ENCODE results near the gene SHC2.

- TF ChIP-seq, protein P1, sequence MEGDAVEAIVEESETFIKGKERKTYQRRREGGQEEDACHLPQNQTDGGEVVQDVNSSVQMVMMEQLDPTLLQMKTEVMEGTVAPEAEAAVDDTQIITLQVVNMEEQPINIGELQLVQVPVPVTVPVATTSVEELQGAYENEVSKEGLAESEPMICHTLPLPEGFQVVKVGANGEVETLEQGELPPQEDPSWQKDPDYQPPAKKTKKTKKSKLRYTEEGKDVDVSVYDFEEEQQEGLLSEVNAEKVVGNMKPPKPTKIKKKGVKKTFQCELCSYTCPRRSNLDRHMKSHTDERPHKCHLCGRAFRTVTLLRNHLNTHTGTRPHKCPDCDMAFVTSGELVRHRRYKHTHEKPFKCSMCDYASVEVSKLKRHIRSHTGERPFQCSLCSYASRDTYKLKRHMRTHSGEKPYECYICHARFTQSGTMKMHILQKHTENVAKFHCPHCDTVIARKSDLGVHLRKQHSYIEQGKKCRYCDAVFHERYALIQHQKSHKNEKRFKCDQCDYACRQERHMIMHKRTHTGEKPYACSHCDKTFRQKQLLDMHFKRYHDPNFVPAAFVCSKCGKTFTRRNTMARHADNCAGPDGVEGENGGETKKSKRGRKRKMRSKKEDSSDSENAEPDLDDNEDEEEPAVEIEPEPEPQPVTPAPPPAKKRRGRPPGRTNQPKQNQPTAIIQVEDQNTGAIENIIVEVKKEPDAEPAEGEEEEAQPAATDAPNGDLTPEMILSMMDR (IDR thresholded peaks at IDR 0.05; ENCODE audit: low read length) = no peak
- no peak for TF ChIP-seq EZH2 (IDR thresholded peaks at IDR 0.05; ENCODE audit: borderline replicate concordance, low read length)
These were observed 40.9 kb downstream of the SHC2 start for GRCh38 chr19:419721-420515.
